OCI-LY7 (cell line): ENCODE data around the gene SPACA7. TPM values are rescaled to one million over a fixed set of nuclear protein-coding genes. Genes with fewer than 3 reads are reported as not detected.

Source experiments
- BruUV-seq: library from RNA; stranded (reverse); fragments of 400-500 nt; replicated peaks from 2 replicates; lab custom pipeline; 2021; lab: Mats Ljungman, UMichigan
- CTCF ChIA-PET: fragments of 300-600 bp; sonication (Branson Sonifier 250); formaldehyde crosslinking; loops from one replicate; lab custom pipeline; 2022; ENCODE audit warnings: antibody characterized with exemption; ENCODE audit not compliant: unreplicated experiment; lab: Charles Lee
- POLR2A ChIA-PET: fragments of 300-600 bp; sonication (Branson Sonifier 250); formaldehyde crosslinking; loops from one replicate; lab custom pipeline; 2022; ENCODE audit warnings: antibody characterized with exemption; lab: Charles Lee
- DNase-seq: peaks from one replicate; pipeline ENCODE4 v3.0.0-alpha.2; 2015; ENCODE audit warnings: low spot score
- H2AFZ ChIP-seq: fragments of 200-600 bp; sonication (generic), shearing (Covaris generic); 2 replicates; pipeline ENCODE4 v1.6.1; 2014; ENCODE audit warnings: mild to moderate bottlenecking, antibody characterized with exemption, low read length, moderate library complexity
- H3K27ac ChIP-seq: fragments of 200-600 bp; sonication (generic); 2 replicates; pipeline ENCODE4 v1.5.1; 2014; ENCODE audit warnings: mixed run types, low read depth, mild to moderate bottlenecking, moderate library complexity, low read length, inconsistent platforms; ENCODE audit not compliant: poor library complexity, severe bottlenecking
- H3K36me3 ChIP-seq: fragments of 200-600 bp; sonication (generic); 2 replicates; pipeline ENCODE4 v1.6.1; 2014; ENCODE audit warnings: mild to moderate bottlenecking, antibody characterized with exemption, low read length, moderate library complexity, mixed read lengths; ENCODE audit not compliant: insufficient read depth
- H3K4me1 ChIP-seq: fragments of 200-600 bp; sonication (generic); 2 replicates; pipeline ENCODE4 v1.5.1; 2014; ENCODE audit warnings: mild to moderate bottlenecking, low read length; ENCODE audit not compliant: insufficient read depth, poor library complexity, severe bottlenecking
- H3K4me2 ChIP-seq: fragments of 200-600 bp; sonication (generic); 2 replicates; pipeline ENCODE4 v1.6.1; 2014; ENCODE audit warnings: mild to moderate bottlenecking, low read length
- H3K4me3 ChIP-seq: fragments of 200-600 bp; sonication (generic); 2 replicates; pipeline ENCODE4 v1.5.1; 2014; ENCODE audit warnings: mild to moderate bottlenecking, low read depth, low read length; ENCODE audit not compliant: poor library complexity, severe bottlenecking
- H3K79me2 ChIP-seq: fragments of 200-600 bp; sonication (generic); 2 replicates; pipeline ENCODE4 v1.6.1; 2016; ENCODE audit warnings: low read depth, mild to moderate bottlenecking, low read length, moderate library complexity, mixed read lengths; ENCODE audit not compliant: insufficient read depth
- H3K9me2 ChIP-seq: fragments of 200-600 bp; sonication (generic); 2 replicates; pipeline ENCODE4 v1.6.1; 2016; ENCODE audit warnings: mild to moderate bottlenecking, low read length, mixed read lengths; ENCODE audit not compliant: insufficient read depth
- H3K9me3 ChIP-seq: fragments of 200-600 bp; sonication (generic); 2 replicates; pipeline ENCODE4 v1.6.1; 2014; ENCODE audit warnings: mild to moderate bottlenecking, mixed run types, low read length, mixed read lengths
- H4K20me1 ChIP-seq: fragments of 200-600 bp; sonication (generic); 2 replicates; pipeline ENCODE4 v1.6.1; 2014; ENCODE audit warnings: mild to moderate bottlenecking, antibody characterized with exemption, low read length, moderate library complexity, mixed read lengths; ENCODE audit not compliant: insufficient read depth
- EZH2phosphoT487 ChIP-seq: fragments of 200-600 bp; sonication (generic); IDR thresholded peaks from 2 replicates; pipeline ENCODE4 v1.6.1; 2018; ENCODE audit warnings: low read depth, borderline replicate concordance, mild to moderate bottlenecking, mixed run types, antibody characterized with exemption, low read length, moderate library complexity, mixed read lengths
- intact Hi-C: fragments of 100-400 bp; cut with micrococcal nuclease; formaldehyde crosslinking; loops from one replicate; pipeline ENCODE4 v1.10.0; 2022; ENCODE audit not compliant: unreplicated experiment
- total RNA-seq, 2 experiments: library from RNA; depleted of rRNA in 1 of 2; stranded (reverse); fragments of >200 nt in 1 of 2; shearing (Covaris generic) in 1 of 2; gene quantifications; 2 replicates each; pipeline ENCODE4 v1.2.3, GENCODE V29; 2014 to 2022
- TF ChIP-seq, protein P1 (sequence below): fragments of 200-600 bp; sonication (generic); conservative IDR thresholded peaks from 2 replicates; pipeline ENCODE4 v1.5.1; 2014; ENCODE audit warnings: mild to moderate bottlenecking, antibody characterized with exemption, low read length, moderate library complexity, mixed read lengths

The SPACA7 gene
- total RNA-seq, 2 experiments from 2014 or later, result not detected

- no peaks in the 10 kb centered on the region for H3K36me3 ChIP-seq
- no peaks in the 10 kb centered on the region for H3K9me2 ChIP-seq
- BruUV-seq, result no TSS peak
- H3K9me3 ChIP-seq, result no peaks in the 10 kb centered on the region
- intact Hi-C loops, result no loop called here
- ChIA-PET CTCF (no interaction called here), POLR2A (no interaction called here)
- TF ChIP-seq, protein P1, sequence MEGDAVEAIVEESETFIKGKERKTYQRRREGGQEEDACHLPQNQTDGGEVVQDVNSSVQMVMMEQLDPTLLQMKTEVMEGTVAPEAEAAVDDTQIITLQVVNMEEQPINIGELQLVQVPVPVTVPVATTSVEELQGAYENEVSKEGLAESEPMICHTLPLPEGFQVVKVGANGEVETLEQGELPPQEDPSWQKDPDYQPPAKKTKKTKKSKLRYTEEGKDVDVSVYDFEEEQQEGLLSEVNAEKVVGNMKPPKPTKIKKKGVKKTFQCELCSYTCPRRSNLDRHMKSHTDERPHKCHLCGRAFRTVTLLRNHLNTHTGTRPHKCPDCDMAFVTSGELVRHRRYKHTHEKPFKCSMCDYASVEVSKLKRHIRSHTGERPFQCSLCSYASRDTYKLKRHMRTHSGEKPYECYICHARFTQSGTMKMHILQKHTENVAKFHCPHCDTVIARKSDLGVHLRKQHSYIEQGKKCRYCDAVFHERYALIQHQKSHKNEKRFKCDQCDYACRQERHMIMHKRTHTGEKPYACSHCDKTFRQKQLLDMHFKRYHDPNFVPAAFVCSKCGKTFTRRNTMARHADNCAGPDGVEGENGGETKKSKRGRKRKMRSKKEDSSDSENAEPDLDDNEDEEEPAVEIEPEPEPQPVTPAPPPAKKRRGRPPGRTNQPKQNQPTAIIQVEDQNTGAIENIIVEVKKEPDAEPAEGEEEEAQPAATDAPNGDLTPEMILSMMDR, result no peak
- no peak for TF ChIP-seq EZH2phosphoT487
- no peak for DNase-seq
- H3K27ac ChIP-seq, result no peak overlapping the region
- H4K20me1 ChIP-seq, result no peaks in the 10 kb centered on the region
- no peak overlapping the region for H3K4me2 ChIP-seq
- no peaks in the 10 kb centered on the region for H3K79me2 ChIP-seq
- no peak overlapping the region for H3K4me3 ChIP-seq
- H3K4me1 ChIP-seq, result no peaks in the 10 kb centered on the region
- H2AFZ ChIP-seq, result no peak overlapping the region
These were observed 20.0 kb upstream of the SPACA7 start for GRCh38 chr13:112356190-112356589.

GRCh38 chr13:112358156-112358555, 18.0 kb upstream of the SPACA7 start:
- Histone ChIP-seq H3K4me1 (no peaks in the 10 kb centered on the region), H3K4me2 (no peak overlapping the region), H3K9me3 (no peaks in the 10 kb centered on the region), H2AFZ (no peak overlapping the region), H4K20me1 (no peaks in the 10 kb centered on the region), H3K9me2 (no peaks in the 10 kb centered on the region), H3K4me3 (no peak overlapping the region), H3K27ac (no peak overlapping the region), H3K36me3 (no peaks in the 10 kb centered on the region), H3K79me2 (no peaks in the 10 kb centered on the region)
- ChIA-PET POLR2A (no interaction called here), CTCF (no interaction called here)
- no TSS peak for BruUV-seq
- no peak for TF ChIP-seq EZH2phosphoT487
- TF ChIP-seq, protein P1, result no peak
- intact Hi-C loops, result no loop called here
- DNase-seq, result no peak

DNA sequence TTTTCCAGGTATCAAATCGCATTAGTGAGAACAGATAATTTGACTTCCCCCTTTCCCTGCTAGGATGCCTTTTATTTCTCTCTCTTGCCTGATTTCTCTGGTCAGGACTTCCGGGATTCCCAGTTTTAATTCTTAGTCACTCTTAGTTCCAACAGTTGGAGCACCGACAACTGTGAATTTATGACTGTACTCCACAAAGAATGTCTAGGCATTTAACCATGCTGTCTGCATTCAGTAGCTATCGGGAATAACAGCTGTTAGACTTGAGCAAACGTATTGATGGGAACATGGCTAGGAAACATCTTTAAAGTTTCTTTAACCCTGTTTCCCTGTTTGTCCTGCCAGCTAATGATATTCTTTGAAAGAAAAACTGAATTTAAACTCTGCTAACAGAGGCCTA, 14.1 kb upstream of the SPACA7 start:
- Histone ChIP-seq H3K4me1 (no peaks in the 10 kb centered on the region), H3K9me3 (no peaks in the 10 kb centered on the region), H3K27ac (no peak overlapping the region), H3K36me3 (no peaks in the 10 kb centered on the region), H2AFZ (no peak overlapping the region), H3K9me2 (no peaks in the 10 kb centered on the region), H4K20me1 (no peaks in the 10 kb centered on the region), H3K4me2 (no peak overlapping the region), H3K79me2 (no peaks in the 10 kb centered on the region), H3K4me3 (no peak overlapping the region)
- BruUV-seq, result no TSS peak
- ChIA-PET POLR2A (no interaction called here), CTCF (no interaction called here)
- TF ChIP-seq EZH2phosphoT487, result no peak
- intact Hi-C loops, result no loop called here
- DNase-seq, result no peak
